MV-4-11 (cell line): Measurements from ENCODE around the gene OR2D2.
"Not testable (repeated sequence)": the region's sequence is repeated elsewhere in the genome, so short reads cannot be mapped to it uniquely, and the experiment has no call there.

ENCODE experiments used
- DNase-seq: peaks from one replicate; lab custom pipeline; 2025; lab: John Stamatoyannopoulos, UW

OR2D2 gene

DNA sequence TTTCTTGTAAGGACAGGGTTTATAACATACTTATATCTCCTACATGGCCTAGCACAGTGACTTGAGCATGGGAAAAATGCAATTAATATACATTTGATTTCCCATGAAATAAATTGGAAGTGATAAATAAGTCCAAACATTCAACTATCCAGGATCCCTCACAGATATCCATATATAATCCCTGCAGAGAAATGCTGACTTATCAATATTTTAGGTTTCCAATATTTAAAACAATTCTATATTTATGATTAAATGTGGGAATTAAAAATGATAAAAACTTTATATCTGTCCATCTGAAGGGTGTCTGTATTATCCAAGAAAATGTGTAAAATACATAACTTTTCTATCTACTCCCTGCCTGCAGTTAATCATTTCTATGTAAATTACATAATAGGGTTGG is 9.5 kb downstream of the OR2D2 start:
- no peak for DNase-seq

DNA sequence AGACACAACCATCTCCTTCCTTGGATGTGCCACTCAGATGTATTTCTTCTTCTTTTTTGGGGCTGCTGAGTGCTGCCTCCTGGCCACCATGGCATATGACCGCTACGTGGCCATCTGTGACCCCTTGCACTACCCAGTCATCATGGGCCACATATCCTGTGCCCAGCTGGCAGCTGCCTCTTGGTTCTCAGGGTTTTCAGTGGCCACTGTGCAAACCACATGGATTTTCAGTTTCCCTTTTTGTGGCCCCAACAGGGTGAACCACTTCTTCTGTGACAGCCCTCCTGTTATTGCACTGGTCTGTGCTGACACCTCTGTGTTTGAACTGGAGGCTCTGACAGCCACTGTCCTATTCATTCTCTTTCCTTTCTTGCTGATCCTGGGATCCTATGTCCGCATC is 15.4 kb downstream of the OR2D2 start:
- DNase-seq, result peak; percentile 16

DNA sequence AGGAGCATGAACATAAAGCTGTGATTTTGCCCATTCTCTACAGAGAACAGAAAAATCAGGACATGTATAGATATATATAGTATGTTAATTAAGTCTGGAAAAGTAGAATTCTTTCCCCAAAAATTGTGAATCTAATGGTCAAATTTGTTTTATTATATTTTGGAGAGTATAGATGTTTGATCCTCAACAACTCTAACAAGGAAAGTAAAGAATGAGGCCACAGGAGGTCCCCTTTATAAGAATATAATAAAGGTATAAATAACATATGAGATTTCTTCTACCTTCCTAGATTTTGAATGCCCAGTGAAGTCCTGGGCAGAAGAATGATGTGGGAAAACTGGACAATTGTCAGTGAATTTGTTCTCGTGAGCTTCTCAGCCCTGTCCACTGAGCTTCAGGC is 16.0 kb downstream of the OR2D2 start, which contains the start of gene OR10A4:
OR10A4 (plus strand) TSS at position 301 of the 400 bp plus-strand sequence; CDS start at position 324, 23 bp downstream.
- no peak for DNase-seq

DNA sequence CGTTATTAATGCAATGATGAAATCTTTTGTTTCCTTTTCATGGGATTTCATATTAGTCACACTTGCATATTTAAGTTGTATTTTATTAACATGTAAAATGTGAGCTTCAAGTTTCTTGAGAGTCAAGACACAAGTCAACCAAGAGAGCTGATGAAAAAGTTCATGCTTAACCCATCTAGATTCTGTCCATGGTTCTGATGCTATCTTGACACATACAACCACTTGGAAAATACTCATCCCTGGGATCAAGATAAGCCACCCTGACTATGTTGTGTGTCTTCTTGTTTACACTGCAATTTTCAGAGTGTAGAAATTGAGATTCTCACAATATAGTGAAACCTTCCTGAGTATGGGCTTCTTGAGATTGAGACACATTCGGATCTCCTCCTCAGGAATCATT is 16.5 kb downstream of the OR2D2 start:
- DNase-seq, result no peak

DNA sequence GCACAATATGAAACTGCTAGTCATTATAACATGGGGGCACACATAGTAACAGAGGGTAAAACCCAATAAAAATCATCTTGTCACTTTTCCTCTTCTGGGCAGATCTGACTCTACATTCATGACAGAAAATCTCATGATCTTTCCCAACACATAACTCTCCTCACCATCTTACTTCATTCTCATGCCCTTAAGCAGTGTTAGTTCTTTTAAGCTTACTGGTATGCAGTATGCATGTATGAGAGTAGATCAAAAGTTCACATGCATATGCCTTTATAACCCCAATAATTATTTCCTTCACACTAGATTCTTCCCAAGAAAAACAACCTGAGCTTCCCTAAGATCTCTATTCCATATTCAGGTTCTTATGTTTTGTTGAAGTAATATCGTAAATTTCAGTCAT is 21.0 kb downstream of the OR2D2 start:
- no peak for DNase-seq

DNA sequence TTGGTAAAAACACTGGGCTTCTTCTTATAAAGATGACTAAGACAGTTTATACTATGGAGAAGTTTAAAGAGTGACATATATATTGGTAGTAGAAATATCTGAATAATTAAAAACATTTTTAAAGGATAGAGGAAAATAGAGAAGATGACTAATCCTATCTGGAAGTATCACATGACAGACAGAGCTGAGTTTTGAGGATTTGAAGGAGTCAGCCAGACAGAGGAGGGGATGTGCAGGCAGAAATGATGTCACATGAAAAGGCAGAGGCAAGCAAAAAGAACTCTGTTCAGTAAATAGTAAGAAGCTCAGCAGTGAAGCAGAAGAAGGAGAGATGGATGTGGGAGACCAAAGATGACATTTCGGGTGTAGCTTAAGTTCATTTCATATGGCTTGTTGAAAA is 27.9 kb downstream of the OR2D2 start:
- DNase-seq, result no peak

DNA sequence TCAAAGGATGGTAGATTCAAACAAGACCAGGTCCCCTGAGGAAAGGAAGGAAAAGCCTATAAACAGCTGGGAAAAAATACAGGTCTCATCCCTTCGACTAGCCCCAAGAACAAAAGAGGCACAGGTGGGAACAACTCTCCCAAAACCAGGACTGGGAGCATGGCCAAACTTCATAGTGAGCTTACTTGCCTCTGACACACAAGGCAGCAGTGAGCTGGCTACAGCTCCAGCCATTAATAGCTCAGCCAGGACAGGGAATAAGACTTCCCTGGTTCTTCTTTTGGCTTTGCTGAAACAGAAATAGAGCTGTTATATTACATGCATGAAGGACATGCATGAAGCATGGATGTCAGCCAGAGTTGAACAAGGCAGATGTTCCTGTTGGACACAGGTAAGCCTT is 29.3 kb downstream of the OR2D2 start, which contains the start of gene OR10A2:
OR10A2 (plus strand) TSS at position 97 of the 400 bp plus-strand sequence. CDS start 6,698 bp downstream, outside the sequence.
- DNase-seq, result no peak

DNA sequence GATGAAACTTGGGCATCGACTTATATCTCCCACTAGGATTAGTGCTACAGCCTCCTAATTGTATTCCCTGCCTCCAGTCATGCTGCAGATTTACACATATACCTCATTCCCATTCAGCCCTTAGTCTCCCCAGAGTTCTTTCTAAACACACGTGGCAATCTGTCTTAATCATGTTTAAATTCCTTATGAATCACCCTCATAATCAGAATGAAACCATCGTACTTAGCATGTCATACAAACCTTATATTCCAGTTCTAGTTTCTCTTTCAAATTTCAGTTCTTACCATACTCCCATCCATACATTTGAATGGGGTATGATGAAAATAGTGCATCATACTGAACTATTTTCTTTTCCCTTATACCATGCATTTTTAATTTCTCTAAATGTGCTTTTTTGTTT is 35.4 kb downstream of the OR2D2 start:
- no peak for DNase-seq

DNA sequence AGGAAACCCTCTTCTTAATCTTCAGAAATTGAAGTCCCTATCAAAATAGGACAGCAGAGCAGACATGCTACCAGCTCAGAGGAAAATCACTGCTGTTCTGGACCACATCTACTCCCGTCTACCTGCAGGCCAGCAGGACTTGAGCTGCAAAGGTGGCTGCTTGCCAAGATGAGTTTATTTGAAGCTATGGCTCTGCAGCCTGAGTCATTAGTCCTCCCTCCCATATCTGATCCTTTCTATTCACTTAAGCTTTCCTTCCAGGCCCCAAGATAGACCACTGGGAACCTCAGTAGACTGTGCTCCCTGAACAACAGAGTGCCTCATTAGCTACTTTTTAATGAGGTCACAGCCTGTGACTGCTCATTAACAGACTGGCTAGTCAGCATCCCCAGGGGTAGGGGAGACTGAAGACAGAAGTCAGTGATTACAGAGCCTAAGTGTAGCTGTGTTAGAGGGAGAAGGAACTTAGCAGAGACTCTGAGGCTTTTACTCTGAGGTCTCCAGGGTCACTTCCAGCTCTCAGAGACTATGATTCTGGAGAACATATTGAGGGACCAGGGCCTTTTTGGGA is 36.2 kb downstream of the OR2D2 start:
- no peak for DNase-seq

DNA sequence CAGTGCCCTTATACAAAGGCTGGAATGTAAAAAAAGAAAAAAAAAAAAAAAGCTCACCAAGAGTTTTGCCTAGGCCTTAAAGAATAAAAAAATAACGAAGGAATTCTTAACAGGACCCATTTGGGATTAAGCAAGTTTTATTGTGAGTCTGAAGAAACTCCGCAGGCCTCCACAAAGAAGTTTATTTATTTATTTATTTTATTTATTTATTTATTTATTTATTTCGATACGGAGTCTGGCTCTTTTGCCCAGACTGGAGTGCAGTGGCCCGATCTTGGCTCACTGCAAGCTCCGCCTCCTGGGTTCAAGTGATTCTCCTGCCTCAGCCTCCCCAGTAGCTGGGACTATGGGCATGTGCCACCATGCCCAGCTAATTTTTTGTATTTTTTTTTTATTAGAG is 37.5 kb downstream of the OR2D2 start:
- DNase-seq, result not testable (repeated sequence)

DNA sequence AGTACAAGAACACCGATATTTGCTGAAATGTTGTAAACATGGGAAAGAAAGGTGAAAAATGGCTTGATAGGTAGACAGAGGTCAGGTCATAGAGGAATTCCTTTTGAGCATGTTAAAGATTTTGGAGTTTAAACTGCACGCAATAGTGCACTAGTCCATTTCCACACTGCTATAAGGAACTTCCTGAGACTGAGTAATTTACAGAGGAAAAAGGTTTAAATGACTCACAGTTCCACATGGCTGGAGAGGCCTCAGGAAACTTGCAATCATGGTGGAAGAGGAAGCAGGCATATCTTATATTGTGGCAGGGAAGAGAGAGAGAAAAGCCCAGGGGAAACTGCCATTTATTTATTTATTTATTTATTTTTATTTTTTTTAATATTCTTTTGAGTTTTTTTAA is 41.8 kb downstream of the OR2D2 start:
- peak; percentile 44 for DNase-seq

DNA sequence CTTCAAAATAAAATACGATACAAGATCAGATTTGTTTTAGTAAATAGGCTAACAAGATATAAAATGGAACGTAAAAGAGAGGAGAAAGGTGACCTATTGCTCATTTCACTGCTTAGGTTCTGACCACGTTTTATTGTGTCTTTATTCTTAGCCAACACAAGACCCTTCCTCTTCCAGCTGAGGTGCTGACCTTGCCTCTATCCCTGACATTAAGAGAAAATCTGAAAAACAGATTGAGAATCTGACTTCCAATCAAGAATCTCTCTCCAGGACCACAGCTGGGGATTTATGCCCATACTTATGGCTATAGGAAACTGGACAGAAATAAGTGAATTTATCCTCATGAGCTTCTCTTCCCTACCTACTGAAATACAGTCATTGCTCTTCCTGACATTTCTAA is 46.9 kb downstream of the OR2D2 start, which contains the start of gene OR10A5:
OR10A5 (plus strand) TSS at position 301 of the 400 bp plus-strand sequence; CDS start at position 301, 0 bp downstream.
- DNase-seq, result no peak

DNA sequence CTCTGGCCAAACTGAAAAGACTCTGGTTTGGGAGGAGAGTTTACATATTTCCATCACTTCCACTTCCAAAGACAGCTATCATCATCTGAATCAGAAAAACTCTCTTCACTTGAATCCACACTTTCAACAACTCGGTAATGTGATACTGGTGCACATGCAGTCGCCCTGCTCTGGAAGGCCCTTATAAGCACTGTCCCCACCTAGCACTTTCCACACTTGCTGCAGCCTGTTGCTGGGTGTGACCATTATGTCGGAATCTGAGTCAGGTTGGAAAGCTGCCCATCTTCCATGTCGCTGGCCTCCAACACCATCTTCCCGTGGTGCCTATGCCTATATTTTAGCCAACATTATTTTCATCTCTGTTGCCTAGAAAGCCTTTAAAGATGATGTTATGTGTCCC is 47.9 kb downstream of the OR2D2 start:
- no peak for DNase-seq

DNA sequence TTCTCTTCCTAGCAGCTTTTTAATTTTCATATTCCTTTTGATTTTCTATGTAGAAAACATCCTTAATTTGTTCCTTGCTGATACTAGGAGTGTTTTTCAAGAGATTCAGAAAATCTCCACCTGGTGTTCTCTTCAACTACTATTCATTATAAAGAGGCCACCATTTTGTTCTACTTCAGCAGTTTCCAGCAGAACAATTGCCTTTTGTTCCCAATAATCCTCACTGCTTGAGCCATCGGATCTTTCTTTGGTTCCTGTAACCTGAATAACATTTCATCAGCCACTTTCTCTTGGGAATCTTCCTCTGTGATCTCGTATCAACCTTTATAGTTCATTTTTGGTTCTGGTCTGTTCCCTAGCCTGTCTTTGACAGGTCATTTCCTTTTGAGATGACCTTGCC is 48.6 kb downstream of the OR2D2 start:
- no peak for DNase-seq

DNA sequence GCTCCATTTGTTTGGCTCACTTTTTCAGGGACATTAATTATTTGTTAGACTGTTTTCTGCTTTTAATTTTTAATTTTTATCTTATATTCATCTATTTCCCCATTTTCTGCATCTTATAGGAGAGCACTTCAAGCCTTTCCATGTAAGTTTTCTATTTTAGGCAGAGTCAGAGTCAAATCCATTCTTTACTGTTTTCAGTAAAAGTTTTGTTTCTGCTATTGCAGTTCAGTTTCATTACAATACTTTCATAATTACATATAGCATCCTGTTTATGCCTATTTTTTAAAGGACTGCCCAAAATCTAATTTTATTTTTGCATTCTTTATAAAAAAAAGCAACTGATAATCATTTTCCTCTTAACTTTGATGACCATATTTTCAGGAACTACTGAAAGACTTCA is 50.6 kb downstream of the OR2D2 start:
- DNase-seq, result no peak
